ENCODE measurements around the gene ZNF780B. TPM values are rescaled to one million over a fixed set of nuclear protein-coding genes. Genes with fewer than 3 reads are reported as not detected.

Gene ZNF780B
- total RNA-seq, 1 donor from 2014 or later = 18.4 TPM

DNA sequence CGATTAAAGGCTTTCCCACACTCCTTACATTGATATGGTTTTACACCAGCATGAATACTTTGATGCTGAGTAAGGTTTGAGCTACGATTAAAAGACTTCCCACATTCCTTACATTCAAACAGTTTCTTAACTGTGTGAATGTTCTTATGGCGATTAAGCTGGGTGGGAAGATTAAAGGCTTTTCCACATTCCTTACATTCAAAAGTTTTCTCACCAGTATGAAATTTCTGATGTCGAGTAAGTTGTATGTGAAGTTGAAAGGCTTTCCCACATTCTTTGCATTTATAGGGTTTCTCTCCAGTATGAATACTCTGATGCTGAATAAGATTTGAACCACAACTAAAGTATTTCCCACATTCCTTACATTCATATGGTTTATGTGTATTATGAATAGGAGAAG, 20.0 kb downstream of the ZNF780B start:
- no peak for DNase-seq

- no peak for DNase-seq
Observed at GRCh38 chr19:40033989-40034560, 22.0 kb downstream of the ZNF780B start.

DNA sequence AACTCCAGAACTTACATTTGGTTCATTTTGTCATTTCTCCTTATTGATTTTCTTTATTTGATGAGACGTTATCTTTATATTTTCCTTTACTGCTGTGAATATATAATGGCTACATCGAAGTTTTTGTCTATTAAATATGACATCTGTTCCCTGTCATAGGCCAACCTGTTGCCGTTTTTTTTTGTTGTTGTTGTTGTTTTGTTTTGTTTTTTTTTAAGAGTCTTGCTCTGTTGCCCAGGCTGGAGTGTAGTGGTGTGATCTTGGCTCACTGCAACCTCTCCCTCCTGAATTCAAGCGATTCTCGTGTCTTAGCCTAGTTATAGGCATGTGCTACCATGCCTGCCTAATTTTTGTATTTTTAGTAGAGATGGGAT, 29.4 kb downstream of the ZNF780B start:
- no peak for DNase-seq

DNA sequence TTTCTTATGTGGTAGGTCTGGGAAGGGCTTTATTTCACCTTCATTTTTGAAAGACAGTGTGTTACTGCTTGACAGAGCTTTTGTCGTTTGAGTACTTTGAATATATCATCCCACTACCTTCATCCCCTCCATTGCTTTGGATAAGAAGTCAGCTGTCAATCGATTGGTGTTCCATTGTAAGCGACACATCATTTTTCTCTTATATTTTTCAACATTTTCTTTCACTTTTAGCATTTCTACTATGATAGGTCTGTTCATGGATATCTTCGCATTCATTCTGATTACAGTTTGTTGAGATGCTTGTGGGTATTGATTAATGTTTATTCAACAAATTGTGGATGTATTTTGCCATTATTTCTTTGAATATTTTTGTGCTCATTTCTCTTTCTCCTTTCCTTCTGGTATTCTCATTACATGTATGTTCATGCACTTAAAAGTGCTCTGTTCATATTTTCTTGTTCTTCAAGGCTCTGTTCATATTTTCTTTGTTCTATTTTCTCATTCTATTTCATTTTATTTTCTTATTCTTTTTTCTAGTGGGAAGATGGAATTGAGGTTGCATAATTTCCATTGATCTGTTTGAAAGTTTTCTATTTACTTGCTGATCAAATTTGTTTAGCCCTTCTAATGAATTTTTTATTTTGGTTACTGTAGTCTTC, 30.0 kb downstream of the ZNF780B start:
- no peak for DNase-seq

DNA sequence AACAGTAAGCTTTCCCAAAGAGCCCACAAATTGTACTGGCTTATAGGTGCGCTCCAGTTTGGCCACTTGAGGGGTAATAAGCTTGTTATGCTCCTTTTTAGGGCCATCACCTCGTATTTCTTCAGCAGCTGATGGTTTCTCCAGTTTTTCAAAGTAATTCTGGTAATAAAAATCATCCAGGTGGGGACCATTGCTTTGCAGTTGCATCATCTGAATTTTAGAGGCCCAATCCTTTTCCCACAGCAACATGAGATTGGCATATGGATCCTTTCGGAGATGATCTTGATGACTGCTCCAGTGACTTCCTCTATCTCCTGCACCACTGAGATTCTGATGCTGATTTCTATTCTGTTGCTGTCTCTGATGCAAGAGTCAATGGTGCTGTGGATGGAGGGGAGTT, 32.1 kb downstream of the ZNF780B start:
- DNase-seq = no peak

DNA sequence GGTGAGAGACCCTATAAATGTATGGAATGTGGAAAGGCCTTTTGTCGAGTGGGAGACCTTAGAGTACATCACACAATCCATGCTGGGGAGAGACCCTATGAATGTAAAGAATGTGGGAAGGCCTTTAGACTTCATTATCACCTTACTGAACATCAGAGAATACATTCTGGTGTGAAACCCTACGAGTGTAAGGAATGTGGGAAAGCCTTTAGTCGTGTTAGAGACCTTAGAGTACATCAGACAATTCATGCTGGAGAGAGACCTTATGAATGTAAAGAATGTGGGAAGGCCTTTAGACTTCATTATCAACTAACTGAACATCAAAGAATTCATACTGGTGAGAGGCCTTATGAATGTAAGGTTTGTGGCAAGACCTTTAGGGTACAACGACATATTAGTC, 42.0 kb downstream of the ZNF780B start:
- DNase-seq = no peak

- DNase-seq = no peak
Observed at GRCh38 chr19:40009674-40010073, 46.4 kb downstream of the ZNF780B start.

GRCh38 chr19:40006273-40006691, 49.7 kb downstream of the ZNF780B start:
- DNase-seq = no peak

DNA sequence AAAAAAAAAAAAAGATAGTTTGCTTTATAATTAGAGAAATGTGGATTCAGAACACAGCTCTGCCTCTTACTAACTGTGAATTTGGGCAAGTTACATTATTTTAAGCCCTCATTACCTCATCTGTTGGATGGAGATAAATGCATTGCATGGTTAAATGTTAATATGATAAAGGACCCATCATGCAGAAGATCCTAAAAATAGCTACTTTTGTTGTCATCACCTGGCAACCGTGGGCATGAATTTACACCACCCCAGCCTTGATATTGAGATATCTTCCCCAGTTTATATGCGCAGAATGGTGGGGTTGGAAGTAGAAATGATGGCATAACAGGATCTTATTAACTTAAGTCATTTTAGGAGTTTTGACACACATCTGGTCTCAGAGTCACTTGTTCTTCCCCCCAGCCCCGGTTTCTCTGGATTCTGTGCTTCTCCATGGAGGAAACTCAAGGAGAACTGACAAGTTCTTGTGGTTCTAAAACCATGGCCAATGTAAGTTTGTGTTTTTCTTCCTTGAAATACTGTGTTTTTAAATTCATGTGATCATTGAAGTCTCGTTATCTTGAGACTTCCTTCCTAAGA, 50.2 kb downstream of the ZNF780B start:
- no peak for DNase-seq

GRCh38 chr19:39998501-39998900, 57.5 kb downstream of the ZNF780B start:
- no peak for DNase-seq

- no peak for DNase-seq
Observed at GRCh38 chr19:39997638-39998216, 58.3 kb downstream of the ZNF780B start.

DNA sequence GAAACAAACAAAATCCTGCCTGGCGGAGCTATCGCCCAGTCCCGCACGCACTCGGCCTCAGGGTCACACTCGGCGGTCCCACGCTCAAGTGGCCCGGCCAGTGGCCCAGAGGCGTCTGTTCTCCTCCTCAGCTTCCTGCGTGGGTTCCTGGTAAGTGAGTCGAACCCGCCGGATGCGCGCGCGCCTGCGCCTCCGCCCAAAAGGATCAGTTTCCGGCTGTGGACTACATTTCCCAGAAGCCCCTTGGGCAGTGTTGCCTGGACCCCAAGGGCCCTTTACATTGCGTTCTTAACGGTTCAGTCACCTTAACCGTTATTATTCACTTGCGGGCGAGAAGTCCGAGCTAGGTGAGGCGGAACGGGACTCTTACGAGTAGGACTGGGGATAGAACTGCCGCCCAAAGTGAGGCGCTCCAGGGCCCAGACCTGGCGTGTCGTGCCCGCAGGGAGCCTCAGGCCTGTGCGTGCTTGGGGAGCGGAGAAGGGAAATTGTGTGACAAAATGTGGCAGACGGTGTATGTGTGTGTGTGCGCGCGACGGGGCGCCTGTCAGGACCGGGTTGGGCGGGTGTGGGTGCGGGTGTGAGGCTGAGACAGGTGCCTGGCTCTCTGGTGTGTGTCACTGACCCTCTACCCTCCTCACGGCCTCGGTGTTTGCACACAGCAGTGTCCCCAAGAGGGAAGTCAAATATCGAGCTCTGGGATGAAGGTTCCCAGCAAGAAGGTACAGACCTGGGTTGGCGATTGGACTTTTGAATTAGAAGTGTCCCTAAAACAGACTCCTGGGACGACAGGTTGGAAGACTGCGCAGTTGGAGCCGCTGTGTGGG, 59.0 kb downstream of the ZNF780B start, which contains the start of gene ZNF546:
ZNF546 (plus strand) TSS at position 250 of the 827 bp plus-strand sequence. CDS start 1,267 bp downstream, outside the sequence.
- DNase-seq = peak; percentile 95

- no peak for DNase-seq
Observed at GRCh38 chr19:39996218-39996810, 59.7 kb downstream of the ZNF780B start.

DNA sequence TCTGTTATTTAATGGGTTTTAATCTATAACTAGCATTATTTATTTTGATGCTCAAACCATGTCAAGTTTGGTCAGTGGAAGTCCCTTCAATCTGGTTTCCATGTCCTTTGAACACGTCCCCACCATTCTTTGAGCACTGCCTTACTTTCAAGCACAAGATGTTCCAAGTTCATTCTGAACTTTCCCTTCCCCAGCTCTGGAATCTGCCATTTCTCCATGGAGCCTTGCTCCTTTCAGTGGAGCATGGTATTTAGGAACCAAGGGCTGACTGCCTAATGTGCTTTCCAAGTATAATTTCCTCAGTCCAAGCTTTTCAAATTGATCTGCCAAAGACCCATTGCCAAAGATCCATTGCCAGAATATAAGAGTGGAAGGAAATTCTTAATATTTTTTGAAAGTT, 60.2 kb downstream of the ZNF780B start:
- DNase-seq = peak; percentile 3

DNA sequence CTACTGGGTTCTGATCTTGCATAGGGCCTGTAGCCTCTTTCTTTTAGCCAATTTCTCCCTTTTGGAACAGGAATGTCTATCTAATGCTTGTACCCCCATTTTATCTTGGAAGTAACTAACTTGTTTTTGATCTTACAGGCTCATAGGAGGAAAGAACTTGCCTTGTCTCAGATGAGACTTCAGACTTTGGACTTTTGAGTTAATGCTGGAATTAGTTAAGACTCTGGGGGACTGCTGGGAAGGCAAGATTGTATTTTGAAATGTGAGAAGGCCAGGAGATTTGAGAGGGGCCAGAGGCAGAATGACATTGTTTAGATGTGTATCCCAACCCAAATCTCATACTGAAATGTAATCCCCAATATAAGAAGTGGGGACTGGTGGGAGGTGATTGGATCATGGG, 61.7 kb downstream of the ZNF780B start:
- DNase-seq = no peak

GRCh38 chr19:39993605-39994004, 62.4 kb downstream of the ZNF780B start:
- DNase-seq = no peak

- no peak for DNase-seq
Observed at GRCh38 chr19:39987596-39987995, 68.4 kb downstream of the ZNF780B start.

GRCh38 chr19:39987167-39987566, 68.9 kb downstream of the ZNF780B start:
- no peak for DNase-seq

DNA sequence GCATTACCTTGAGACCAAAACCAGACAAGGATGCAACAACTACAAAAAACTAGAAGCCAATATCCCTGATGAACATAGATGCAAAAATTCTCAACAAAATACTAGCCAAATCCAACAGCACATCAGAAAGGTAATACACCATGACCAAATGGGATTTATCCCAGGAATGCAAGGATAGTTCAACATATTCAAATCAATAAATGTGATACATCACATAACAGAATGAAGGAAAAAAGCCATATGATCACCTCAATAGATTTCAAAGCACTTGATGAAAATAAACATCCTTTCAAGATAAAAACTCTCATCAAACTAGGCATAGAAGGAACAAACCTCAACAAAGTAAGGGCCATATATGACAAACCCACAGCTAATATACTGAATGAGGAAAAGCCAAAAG, 69.4 kb downstream of the ZNF780B start:
- DNase-seq = no peak

GRCh38 chr19:39983695-39984300, 72.2 kb downstream of the ZNF780B start:
- no peak for DNase-seq

GRCh38 chr19:39982883-39983282, 73.1 kb downstream of the ZNF780B start:
- no peak for DNase-seq
